HG02852 (cell line): ENCODE results near the gene QPRT.
"Not testable (repeated sequence)": the region's sequence is repeated elsewhere in the genome, so short reads cannot be mapped to it uniquely, and the experiment has no call there.

ENCODE experiments used
- ATAC-seq: cut with Tn5 transposase; IDR thresholded peaks from one replicate; pipeline ENCODE4 v1.9.1; 2021; ENCODE audit warnings: mild to moderate bottlenecking, moderate library complexity; ENCODE audit not compliant: unreplicated experiment

Gene QPRT

GRCh38 chr16:29744541-29745101 is 65.6 kb downstream of the QPRT start:
- no peak for ATAC-seq

DNA sequence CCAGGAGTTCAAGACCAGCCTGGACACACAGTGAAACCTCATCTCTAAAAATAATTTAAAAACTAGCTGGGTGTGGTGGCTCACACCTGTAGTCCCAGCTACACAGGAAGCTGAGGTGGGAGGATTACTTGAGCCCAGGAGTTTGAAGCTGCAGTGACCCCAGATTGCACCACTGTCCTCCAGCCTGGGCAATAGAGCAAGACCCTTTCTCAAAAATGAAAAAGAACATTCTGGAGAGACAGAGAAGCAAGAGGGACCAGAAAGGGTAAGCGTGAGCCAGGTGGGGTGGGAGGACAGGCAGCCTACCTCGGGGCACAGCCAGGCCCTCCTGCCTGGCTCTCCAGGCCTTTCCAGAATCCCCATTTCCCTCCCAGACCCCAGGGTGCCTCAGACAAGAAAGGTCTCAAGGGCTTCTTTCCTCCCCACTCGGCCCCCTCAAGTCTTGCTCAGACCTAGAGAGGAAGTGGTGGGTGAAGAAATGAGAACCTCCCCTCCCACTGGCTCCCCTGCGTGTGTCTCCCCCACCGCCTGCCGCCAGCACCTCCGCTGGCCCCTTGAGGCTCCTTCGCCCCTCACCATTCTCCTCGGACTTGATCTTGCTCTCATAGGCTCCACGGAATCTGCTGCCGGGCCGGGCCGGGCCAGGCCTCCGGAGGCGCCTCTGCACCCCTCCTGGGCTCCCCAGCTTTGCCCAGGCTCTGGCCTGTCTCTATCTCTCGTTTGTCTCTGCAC is 66.3 kb downstream of the QPRT start:
- peak; percentile 59 for ATAC-seq

GRCh38 chr16:29745853-29746345 is 66.9 kb downstream of the QPRT start, which contains the start of gene C16orf54:
Gene C16orf54 (minus strand): TSS chr16:29745990. CDS start chr16:29744951, 1,039 bp downstream.
- peak; percentile 61 for ATAC-seq

DNA sequence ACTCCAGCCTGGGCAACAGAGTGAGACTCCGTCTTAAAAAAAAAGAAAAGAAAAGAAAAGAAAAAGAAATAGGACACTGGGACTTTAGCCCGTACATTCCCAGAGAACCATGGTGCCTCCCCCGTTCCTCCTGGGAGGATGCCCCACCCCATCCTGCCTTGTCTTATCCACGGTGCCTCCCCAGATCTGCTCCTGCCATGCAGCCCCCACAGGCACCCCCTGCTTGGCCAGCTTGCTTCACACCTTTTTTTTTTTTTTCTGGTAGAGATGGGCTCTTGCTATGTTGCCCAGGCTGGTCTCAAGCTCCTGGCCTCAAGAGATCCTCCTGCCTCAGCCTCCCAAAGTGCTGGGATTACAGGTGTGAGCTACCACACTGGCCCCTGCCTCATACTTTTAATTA is 67.5 kb downstream of the QPRT start:
- ATAC-seq = not testable (repeated sequence)
